ENCODE results near the gene LACTB.

Gene LACTB

DNA sequence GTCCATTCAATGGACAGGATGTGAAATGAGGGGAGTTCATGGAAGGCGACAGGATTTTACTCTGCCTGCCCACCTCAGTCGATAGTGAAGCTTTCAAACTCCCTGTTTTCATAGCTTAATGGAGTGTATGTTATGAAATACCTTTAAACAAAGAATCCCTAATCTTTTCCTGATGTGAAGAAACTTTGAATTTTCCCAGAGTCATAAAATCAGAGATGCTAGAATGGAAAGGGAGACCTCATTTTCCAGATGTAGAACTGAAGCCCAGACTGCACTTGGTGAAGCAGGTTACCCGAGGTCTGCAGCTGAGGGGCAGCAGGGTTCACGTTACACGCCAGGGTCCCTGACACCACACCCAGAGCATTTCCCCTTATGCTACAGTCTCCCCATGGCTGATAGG is 34.7 kb upstream of the LACTB start:
- Mint-ChIP-seq H3K27ac (peak overlapping the region; percentile 80 to 96 (median 96)), H3K4me3 (no peak overlapping the region), H3K27me3 (ENCODE audit: low read depth) (peaks cover 11% of the 10 kb centered on the region), H3K9me3 (no peaks in the 10 kb centered on the region), H3K4me1 (peaks cover 33% of the 10 kb centered on the region), H3K36me3 (ENCODE audit: low read depth) (no peaks in the 10 kb centered on the region)
- TF ChIP-seq, protein P1, sequence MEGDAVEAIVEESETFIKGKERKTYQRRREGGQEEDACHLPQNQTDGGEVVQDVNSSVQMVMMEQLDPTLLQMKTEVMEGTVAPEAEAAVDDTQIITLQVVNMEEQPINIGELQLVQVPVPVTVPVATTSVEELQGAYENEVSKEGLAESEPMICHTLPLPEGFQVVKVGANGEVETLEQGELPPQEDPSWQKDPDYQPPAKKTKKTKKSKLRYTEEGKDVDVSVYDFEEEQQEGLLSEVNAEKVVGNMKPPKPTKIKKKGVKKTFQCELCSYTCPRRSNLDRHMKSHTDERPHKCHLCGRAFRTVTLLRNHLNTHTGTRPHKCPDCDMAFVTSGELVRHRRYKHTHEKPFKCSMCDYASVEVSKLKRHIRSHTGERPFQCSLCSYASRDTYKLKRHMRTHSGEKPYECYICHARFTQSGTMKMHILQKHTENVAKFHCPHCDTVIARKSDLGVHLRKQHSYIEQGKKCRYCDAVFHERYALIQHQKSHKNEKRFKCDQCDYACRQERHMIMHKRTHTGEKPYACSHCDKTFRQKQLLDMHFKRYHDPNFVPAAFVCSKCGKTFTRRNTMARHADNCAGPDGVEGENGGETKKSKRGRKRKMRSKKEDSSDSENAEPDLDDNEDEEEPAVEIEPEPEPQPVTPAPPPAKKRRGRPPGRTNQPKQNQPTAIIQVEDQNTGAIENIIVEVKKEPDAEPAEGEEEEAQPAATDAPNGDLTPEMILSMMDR (IDR thresholded peaks at IDR 0.05; ENCODE audit: unreplicated experiment in 3 of 3), result no peak

DNA sequence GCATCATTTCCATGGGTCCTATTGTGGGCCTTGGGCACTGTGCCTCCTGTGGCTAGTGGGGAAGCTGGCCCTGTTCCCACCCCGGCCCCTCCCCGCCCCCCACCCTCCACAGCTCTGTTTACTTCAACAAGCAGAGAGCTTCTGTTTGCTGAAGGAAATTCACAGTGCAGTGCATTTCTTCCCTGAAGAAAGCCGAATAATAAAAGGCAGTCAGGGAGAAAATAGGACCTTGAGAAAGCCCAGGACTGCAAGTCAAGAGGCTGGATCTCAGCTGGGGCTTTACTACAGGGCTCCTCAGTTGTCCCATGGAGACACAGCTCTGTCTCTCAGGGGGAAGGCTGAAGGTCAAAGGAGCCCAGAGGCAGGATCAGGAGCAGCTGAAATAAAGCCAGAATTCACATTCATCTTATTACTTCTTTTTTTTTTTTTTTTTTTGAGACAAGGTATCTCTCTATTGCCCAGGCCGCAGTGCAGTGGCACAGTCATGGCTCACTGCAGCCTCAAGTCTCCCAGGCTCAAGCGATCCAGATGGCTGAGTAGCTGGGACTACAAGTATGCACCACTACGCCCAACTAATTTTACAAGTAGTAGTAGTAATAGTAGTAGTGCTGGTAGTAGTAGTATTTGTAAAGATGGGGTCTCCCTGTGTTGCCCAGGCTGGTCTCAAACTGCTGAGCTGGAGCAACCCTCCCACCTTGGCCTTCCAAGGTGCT is 33.0 kb upstream of the LACTB start:
- Mint-ChIP-seq H3K9me3 (no peaks in the 10 kb centered on the region), H3K36me3 (ENCODE audit: low read depth) (no peaks in the 10 kb centered on the region), H3K4me1 (peaks cover 33% of the 10 kb centered on the region), H3K4me3 (no peak overlapping the region), H3K27ac (peak overlapping the region; percentile 75 to 90 (median 81)), H3K27me3 (ENCODE audit: low read depth) (peaks cover 11% of the 10 kb centered on the region)
- TF ChIP-seq, protein P1 (IDR thresholded peaks at IDR 0.05; ENCODE audit: unreplicated experiment in 3 of 3), result no peak

DNA sequence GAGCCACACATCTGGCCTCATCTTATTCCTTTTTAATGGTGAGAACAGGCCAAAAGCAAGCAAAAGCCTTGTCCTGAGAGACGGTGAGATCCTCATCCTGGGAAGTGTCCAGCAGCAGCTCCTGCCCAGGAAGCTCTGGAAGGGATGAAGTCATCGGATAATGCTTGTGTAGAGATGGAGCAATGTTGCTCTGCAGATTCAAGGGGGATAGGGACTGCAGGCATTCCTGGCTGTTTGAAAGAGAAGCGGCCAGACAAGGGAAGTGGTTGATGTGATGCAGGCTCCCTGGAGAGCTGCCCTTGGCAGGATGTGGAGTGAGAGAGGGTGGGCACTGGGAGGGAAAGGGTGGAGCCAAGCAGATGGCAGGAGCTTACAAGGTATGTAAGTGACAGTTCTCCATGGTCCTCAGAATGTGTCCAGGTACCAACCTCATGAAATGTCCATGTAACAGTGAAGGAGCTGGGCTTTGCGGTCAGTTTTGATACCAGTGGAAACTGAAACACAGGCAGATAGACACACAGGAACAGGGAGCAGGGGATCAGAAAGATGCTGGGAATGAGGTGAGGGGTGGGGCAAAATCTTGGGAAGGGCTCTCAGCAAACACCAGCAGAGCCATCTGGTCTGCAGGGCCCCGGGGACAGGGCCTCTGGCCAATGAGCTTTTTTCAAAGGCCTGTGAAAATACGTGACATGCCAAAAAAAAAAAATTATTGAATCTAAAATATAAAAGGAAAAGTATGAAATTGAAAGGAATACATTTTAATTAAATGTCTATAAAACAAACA is 32.2 kb upstream of the LACTB start:
- Mint-ChIP-seq H3K27ac (peak overlapping the region; percentile 75 to 90 (median 81)), H3K27me3 (ENCODE audit: low read depth) (peaks cover 11% of the 10 kb centered on the region), H3K4me1 (peaks cover 35% of the 10 kb centered on the region), H3K4me3 (no peak overlapping the region), H3K36me3 (ENCODE audit: low read depth) (no peaks in the 10 kb centered on the region), H3K9me3 (no peaks in the 10 kb centered on the region)
- TF ChIP-seq, protein P1 (IDR thresholded peaks at IDR 0.05; ENCODE audit: unreplicated experiment in 3 of 3), result no peak

DNA sequence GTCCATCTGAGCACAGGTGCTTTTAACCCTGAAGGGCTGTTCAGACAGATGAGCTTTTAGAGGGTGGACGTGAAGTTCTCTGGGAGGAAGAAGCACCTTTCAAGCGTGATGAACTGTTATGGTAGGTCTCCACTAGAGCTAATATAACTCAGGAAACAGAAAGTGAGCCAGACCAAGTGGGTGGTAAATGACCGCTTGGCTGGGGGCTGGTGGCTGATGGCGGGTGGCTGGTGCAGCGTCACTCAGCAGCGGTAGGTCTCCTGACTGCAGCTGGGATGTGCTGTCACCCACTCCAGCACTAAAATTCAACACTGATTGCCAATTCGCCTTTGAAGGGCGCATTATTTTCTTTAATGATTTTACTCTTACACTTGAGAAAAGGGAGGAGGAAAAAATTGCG is 31.2 kb upstream of the LACTB start:
- TF ChIP-seq, protein P1 (IDR thresholded peaks at IDR 0.05; ENCODE audit: unreplicated experiment in 3 of 3), result no peak
- Mint-ChIP-seq H3K27ac (peak overlapping the region in 1 of 3 experiments; percentile 23), H3K4me3 (no peak overlapping the region), H3K27me3 (ENCODE audit: low read depth) (peaks cover 11% of the 10 kb centered on the region), H3K4me1 (peaks cover 37% of the 10 kb centered on the region), H3K36me3 (ENCODE audit: low read depth) (no peaks in the 10 kb centered on the region), H3K9me3 (no peaks in the 10 kb centered on the region)

DNA sequence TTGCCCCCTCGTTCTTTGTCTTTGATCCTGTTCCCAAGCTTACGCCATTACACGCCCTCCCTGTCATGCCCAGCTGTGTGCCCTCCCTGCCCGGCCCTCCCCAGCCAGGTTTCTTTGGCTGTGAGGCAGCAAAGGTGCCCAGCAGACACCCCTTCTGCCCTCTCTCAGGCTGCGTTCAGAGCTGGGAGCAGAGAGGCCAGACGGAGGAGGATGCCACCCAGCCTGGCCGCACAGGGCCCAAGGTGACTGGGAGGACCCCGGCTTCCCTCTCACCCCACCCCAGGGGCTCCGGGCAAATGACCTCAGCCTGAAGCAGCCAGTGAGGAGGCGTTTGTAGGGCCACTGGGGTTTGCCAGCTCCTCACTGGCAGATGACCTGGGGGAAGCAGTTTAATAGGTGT is 30.8 kb upstream of the LACTB start:
- H3K4me3 Mint-ChIP-seq, result no peak overlapping the region

More for the DNA sequence above, 30.8 kb upstream of the LACTB start:
- Mint-ChIP-seq H3K9me3 (no peaks in the 10 kb centered on the region), H3K36me3 (ENCODE audit: low read depth) (no peaks in the 10 kb centered on the region), H3K4me1 (peaks cover 37% of the 10 kb centered on the region), H3K27me3 (ENCODE audit: low read depth) (peaks cover 11% of the 10 kb centered on the region), H3K27ac (no peak overlapping the region)
- TF ChIP-seq, protein P1 (IDR thresholded peaks at IDR 0.05; ENCODE audit: unreplicated experiment in 3 of 3), result no peak

Data from nephron (organoid).